ENCODE measurements around the gene FEZ2. TPM values are rescaled to one million over a fixed set of nuclear protein-coding genes. Genes with fewer than 3 reads are reported as not detected.

The FEZ2 gene
- total and polyA plus RNA-seq, 2 of the 13 experiments (the other 11 are each of a cell fraction or from before 2014, with no cell fraction given): 42.5 to 59.1 TPM

DNA sequence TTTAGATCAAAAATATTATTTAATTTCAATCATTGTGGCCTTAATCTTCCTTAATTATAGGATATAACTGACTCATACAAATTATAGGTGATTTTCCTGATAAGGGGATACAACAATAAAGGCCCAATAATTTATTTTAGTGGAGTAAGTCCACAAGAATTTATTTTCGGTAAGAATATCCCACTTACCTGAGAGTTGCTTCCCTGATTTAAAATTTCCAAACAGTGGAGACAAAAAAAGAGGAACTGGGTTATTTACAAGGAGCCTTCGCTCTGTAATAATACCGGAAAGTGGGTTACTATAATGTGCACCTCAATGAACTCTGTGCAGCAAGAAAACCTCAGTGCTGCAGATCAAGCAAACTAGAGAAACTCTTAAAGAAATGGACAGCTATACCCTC, 42.2 kb downstream of the FEZ2 start (continued):
- TF ChIP-seq, protein P1, sequence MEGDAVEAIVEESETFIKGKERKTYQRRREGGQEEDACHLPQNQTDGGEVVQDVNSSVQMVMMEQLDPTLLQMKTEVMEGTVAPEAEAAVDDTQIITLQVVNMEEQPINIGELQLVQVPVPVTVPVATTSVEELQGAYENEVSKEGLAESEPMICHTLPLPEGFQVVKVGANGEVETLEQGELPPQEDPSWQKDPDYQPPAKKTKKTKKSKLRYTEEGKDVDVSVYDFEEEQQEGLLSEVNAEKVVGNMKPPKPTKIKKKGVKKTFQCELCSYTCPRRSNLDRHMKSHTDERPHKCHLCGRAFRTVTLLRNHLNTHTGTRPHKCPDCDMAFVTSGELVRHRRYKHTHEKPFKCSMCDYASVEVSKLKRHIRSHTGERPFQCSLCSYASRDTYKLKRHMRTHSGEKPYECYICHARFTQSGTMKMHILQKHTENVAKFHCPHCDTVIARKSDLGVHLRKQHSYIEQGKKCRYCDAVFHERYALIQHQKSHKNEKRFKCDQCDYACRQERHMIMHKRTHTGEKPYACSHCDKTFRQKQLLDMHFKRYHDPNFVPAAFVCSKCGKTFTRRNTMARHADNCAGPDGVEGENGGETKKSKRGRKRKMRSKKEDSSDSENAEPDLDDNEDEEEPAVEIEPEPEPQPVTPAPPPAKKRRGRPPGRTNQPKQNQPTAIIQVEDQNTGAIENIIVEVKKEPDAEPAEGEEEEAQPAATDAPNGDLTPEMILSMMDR (CRISPR knock-in tag; IDR thresholded peaks at IDR 0.05): no peak
- TF ChIP-seq IRF2 (CRISPR knock-in tag; IDR thresholded peaks at IDR 0.05): no peak

DNA sequence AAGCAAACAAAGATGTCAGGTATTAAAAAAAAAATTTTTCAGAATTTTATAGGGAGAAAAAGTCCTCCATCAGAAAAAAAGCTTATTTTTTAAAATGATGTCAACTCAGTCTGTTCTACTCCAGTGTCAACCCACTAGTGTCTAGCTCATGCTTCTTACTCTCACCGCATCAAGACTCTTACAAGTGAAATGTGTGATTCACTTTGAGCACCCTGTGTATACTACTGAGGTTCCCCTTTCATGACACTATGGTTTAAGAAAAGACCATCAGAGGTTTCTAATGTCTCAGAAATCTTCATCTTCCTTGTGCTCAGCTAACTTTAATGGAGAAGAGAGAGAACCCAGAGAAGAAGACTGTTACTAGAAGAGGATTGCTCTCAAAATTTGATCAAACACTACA, 43.4 kb downstream of the FEZ2 start:
- FAIRE-seq: no peak
- no peaks in the 10 kb centered on the region for H3K79me2 ChIP-seq (ENCODE audit: insufficient read depth, low read length)
- no peak overlapping the region for H2AFZ ChIP-seq (ENCODE audit: low read length)
- ATAC-seq: no peak; the same call in 2 of the 3 replicates
- no peak overlapping the region for H3K27ac ChIP-seq (ENCODE audit: extremely low read length, insufficient read depth, low read length)
- H3K4me2 ChIP-seq (ENCODE audit: low read depth, low read length): no peak overlapping the region
- H3K27me3 ChIP-seq (ENCODE audit: control insufficient read depth in 1 of 2, insufficient read depth in 2 of 2, low read length in 2 of 2): no peaks in the 10 kb centered on the region
- TF ChIP-seq FOXK2 (IDR thresholded peaks at IDR 0.05) (no peak), SMARCC2 (IDR thresholded peaks at IDR 0.05) (no peak), TEAD2 (CRISPR knock-in tag; IDR thresholded peaks at IDR 0.05) (no peak), ELF4 (CRISPR knock-in tag; IDR thresholded peaks at IDR 0.05; ENCODE audit: borderline replicate concordance) (no peak), POLR2AphosphoS5 (IDR thresholded peaks at IDR 0.05; ENCODE audit: low read depth, low read length) (no peak), YEATS4 (CRISPR knock-in tag; IDR thresholded peaks at IDR 0.05; ENCODE audit: borderline replicate concordance) (no peak), RXRB (CRISPR knock-in tag; IDR thresholded peaks at IDR 0.05; ENCODE audit: borderline replicate concordance) (no peak), ZNF782 (CRISPR knock-in tag; IDR thresholded peaks at IDR 0.05; ENCODE audit: borderline replicate concordance) (no peak)
- TF ChIP-seq, protein P2, sequence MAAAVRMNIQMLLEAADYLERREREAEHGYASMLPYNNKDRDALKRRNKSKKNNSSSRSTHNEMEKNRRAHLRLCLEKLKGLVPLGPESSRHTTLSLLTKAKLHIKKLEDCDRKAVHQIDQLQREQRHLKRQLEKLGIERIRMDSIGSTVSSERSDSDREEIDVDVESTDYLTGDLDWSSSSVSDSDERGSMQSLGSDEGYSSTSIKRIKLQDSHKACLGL (CRISPR knock-in tag; IDR thresholded peaks at IDR 0.05): no peak
- TF ChIP-seq, protein P3, sequence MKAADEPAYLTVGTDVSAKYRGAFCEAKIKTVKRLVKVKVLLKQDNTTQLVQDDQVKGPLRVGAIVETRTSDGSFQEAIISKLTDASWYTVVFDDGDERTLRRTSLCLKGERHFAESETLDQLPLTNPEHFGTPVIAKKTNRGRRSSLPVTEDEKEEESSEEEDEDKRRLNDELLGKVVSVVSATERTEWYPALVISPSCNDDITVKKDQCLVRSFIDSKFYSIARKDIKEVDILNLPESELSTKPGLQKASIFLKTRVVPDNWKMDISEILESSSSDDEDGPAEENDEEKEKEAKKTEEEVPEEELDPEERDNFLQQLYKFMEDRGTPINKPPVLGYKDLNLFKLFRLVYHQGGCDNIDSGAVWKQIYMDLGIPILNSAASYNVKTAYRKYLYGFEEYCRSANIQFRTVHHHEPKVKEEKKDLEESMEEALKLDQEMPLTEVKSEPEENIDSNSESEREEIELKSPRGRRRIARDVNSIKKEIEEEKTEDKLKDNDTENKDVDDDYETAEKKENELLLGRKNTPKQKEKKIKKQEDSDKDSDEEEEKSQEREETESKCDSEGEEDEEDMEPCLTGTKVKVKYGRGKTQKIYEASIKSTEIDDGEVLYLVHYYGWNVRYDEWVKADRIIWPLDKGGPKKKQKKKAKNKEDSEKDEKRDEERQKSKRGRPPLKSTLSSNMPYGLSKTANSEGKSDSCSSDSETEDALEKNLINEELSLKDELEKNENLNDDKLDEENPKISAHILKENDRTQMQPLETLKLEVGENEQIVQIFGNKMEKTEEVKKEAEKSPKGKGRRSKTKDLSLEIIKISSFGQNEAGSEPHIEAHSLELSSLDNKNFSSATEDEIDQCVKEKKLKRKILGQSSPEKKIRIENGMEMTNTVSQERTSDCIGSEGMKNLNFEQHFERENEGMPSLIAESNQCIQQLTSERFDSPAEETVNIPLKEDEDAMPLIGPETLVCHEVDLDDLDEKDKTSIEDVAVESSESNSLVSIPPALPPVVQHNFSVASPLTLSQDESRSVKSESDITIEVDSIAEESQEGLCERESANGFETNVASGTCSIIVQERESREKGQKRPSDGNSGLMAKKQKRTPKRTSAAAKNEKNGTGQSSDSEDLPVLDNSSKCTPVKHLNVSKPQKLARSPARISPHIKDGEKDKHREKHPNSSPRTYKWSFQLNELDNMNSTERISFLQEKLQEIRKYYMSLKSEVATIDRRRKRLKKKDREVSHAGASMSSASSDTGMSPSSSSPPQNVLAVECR (CRISPR knock-in tag; IDR thresholded peaks at IDR 0.05; ENCODE audit: borderline replicate concordance): no peak
- ChIA-PET POLR2A (no interaction called here), CTCF (ENCODE audit: low intra/inter-chr PET ratio, low total read pairs) (no interaction called here)
- no peaks in the 10 kb centered on the region for H4K20me1 ChIP-seq (ENCODE audit: insufficient read depth, low read length)
- no peaks in the 10 kb centered on the region for H3K4me1 ChIP-seq (ENCODE audit: insufficient read depth, low read length)
- H3K4me3 ChIP-seq (replicated peaks in 1 of 3; ENCODE audit: insufficient read depth in 1 of 3, low read depth in 2 of 3, low read length in 3 of 3): no peak overlapping the region
- DNase-seq (ENCODE audit: low spot score): no peak
- 95% methylated on average over 1 of the region's 1 CpG for WGBS (ENCODE audit: low lambda C conversion rate)
- no TSS peak for BruUV-seq (replicated peaks)
- no peak overlapping the region for H3K9ac ChIP-seq (ENCODE audit: insufficient read depth, low read depth, low read length)
- peaks cover 10 to 60% of the 10 kb centered on the region in 2 experiments for H3K36me3 ChIP-seq (replicated peaks in 1 of 2; ENCODE audit: control insufficient read depth in 1 of 2, insufficient read depth in 2 of 2, low read length in 2 of 2)
- H3K9me3 ChIP-seq (ENCODE audit: low read length): no peaks in the 10 kb centered on the region
- intact Hi-C loops (cut with micrococcal nuclease; ENCODE audit: unreplicated experiment): no loop called here
- in situ Hi-C loops (cut with HindIII; ENCODE audit: extremely low pct_ligation_motif_present, low pct_unique_long_range_greater_than_20kb): no loop called here
